ENCODE results near the gene KERA. TPM values are rescaled to one million over a fixed set of nuclear protein-coding genes. Genes with fewer than 3 reads are reported as not detected.

The KERA gene
- total RNA-seq, 1 experiment from 2014 or later = not detected

DNA sequence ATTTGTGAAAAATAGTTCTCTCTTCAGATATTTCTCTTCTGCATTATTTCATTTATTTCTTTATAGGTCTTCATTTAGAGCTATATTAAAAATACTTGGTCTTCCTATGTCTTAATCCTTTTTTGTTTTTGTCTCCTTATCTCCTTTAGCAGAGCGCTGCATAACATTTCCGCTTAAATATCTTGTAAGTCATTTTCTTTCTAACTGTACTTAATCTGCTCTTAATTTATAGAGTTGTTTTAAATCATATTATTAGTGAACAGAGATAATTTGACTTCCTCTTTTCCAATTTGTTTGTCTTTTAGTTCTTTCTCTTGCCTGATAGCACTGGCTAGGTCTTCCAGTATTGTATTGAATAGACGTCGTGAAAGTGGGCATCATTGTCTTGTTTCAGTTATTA lies 35.5 kb upstream of the KERA start:
- no peaks in the 10 kb centered on the region for H3K79me1 ChIP-seq (ENCODE audit: insufficient read depth, low read depth, low read length, poor library complexity, severe bottlenecking)
- H3K9ac ChIP-seq (ENCODE audit: extremely low read depth, insufficient read length, low read length) = no peak overlapping the region
- H3K23me2 ChIP-seq (ENCODE audit: insufficient read length, low read depth, low read length, poor library complexity, severe bottlenecking) = no peaks in the 10 kb centered on the region
- no peak for TF ChIP-seq CTCF (conservative IDR thresholded peaks at IDR 0.05)
- H3K27me3 Mint-ChIP-seq (ENCODE audit: low read depth) = peaks cover 4% of the 10 kb centered on the region; the same call in 1 of the 2 replicates
- H3K14ac ChIP-seq (ENCODE audit: insufficient read depth, low read length) = no peak overlapping the region
- H3K4me1 ChIP-seq (ENCODE audit: insufficient read depth, low read length) = no peaks in the 10 kb centered on the region
- no peak overlapping the region for H4K91ac ChIP-seq (ENCODE audit: insufficient read length, low read depth, low read length)
- no peak for DNase-seq
- H3K4ac ChIP-seq (ENCODE audit: low read depth, low read length) = no peak overlapping the region
- H3K4me2 ChIP-seq (ENCODE audit: insufficient read depth, insufficient read length, low read length) = no peak overlapping the region
- no CpG with 5 or more reads among the region's 4 CpGs for WGBS (ENCODE audit: extremely low coverage, insufficient read length, low lambda C conversion rate)
- no peak overlapping the region for H3K27ac ChIP-seq (ENCODE audit: insufficient read length, low read depth, low read length)
- no peaks in the 10 kb centered on the region for H4K20me1 ChIP-seq (ENCODE audit: control insufficient read depth, insufficient read depth, insufficient read length)
- no peak overlapping the region for H3K23ac ChIP-seq (ENCODE audit: insufficient read length, low read depth, low read length)
- no peak overlapping the region for H2BK5ac ChIP-seq (ENCODE audit: insufficient read length, low read length)
- H3K9me3 ChIP-seq (ENCODE audit: control insufficient read depth, low read depth, low read length) = no peaks in the 10 kb centered on the region
- no peak overlapping the region for H2AFZ ChIP-seq (ENCODE audit: low read length)
- no peak overlapping the region for H2BK12ac ChIP-seq (ENCODE audit: insufficient read length, low read depth, low read length)
- H3K18ac ChIP-seq (ENCODE audit: insufficient read length, low read depth, low read length) = no peak overlapping the region
- no peaks in the 10 kb centered on the region for H3K27me3 ChIP-seq (ENCODE audit: insufficient read depth, low read length)
- no peak overlapping the region for H2BK120ac ChIP-seq (ENCODE audit: low read depth, low read length, poor library complexity, severe bottlenecking)
- no peak overlapping the region for H3K27ac Mint-ChIP-seq
- no peak overlapping the region for H3K4me3 Mint-ChIP-seq
- no peak overlapping the region for H2BK20ac ChIP-seq (ENCODE audit: low read depth, low read length, poor library complexity, severe bottlenecking)
- H2AK5ac ChIP-seq (ENCODE audit: insufficient read length, low read length) = no peak overlapping the region
- H3K79me2 ChIP-seq (ENCODE audit: insufficient read depth, low read length) = no peaks in the 10 kb centered on the region
- H3K56ac ChIP-seq (ENCODE audit: insufficient read length, low read depth, low read length) = no peak overlapping the region
- no peak overlapping the region for H4K5ac ChIP-seq (ENCODE audit: insufficient read length, low read depth, low read length)
- no peaks in the 10 kb centered on the region for H3K4me1 Mint-ChIP-seq
- H3T11ph ChIP-seq (ENCODE audit: low read length) = no peak overlapping the region
- H4K8ac ChIP-seq (replicated peaks; ENCODE audit: insufficient read length, low read depth, low read length) = no peak overlapping the region
- no peak overlapping the region for H2BK15ac ChIP-seq (ENCODE audit: low read depth, low read length)
- peaks cover 12 to 26% (median 25%) of the 10 kb centered on the region in 3 experiments for H3K36me3 Mint-ChIP-seq (ENCODE audit: insufficient read depth in 1 of 3, low read depth in 3 of 3)
- H3K9me3 Mint-ChIP-seq = peaks cover 27 to 29% of the 10 kb centered on the region in 2 experiments

Data from H9 (cell line).